GM18526 (cell line): ENCODE results near the gene AFF3.

Source experiments
- POLR2A ChIP-seq: IDR thresholded peaks from 3 replicates; pipeline ENCODE4 v1.6.1; 2011; ENCODE audit not compliant: insufficient read length; ENCODE audit errors: extremely low read depth

Gene AFF3

GRCh38 chr2:99714349-99714748 lies 428.0 kb downstream of the AFF3 start:
- TF ChIP-seq POLR2A: no peak

- TF ChIP-seq POLR2A: no peak
Observed at GRCh38 chr2:99711144-99711543, 431.2 kb downstream of the AFF3 start.

- no peak for TF ChIP-seq POLR2A
Observed at GRCh38 chr2:99710721-99711120, 431.7 kb downstream of the AFF3 start.

GRCh38 chr2:99709229-99709628 lies 433.2 kb downstream of the AFF3 start:
- no peak for TF ChIP-seq POLR2A

- no peak for TF ChIP-seq POLR2A
Observed at GRCh38 chr2:99708231-99708630, 434.2 kb downstream of the AFF3 start.

GRCh38 chr2:99707592-99707991 lies 434.8 kb downstream of the AFF3 start:
- no peak for TF ChIP-seq POLR2A

GRCh38 chr2:99706735-99707134 lies 435.7 kb downstream of the AFF3 start:
- no peak for TF ChIP-seq POLR2A

GRCh38 chr2:99701503-99701902 lies 440.9 kb downstream of the AFF3 start:
- TF ChIP-seq POLR2A: no peak

- no peak for TF ChIP-seq POLR2A
Observed at GRCh38 chr2:99700482-99701398, 441.6 kb downstream of the AFF3 start.

GRCh38 chr2:99698896-99699295 lies 443.5 kb downstream of the AFF3 start:
- TF ChIP-seq POLR2A: no peak

- TF ChIP-seq POLR2A: no peak
Observed at GRCh38 chr2:99697811-99698568, 444.4 kb downstream of the AFF3 start.

GRCh38 chr2:99695944-99696253 lies 446.5 kb downstream of the AFF3 start:
- TF ChIP-seq POLR2A: no peak

- no peak for TF ChIP-seq POLR2A
Observed at GRCh38 chr2:99695130-99695943, 447.1 kb downstream of the AFF3 start.

GRCh38 chr2:99694331-99694730 lies 448.1 kb downstream of the AFF3 start:
- TF ChIP-seq POLR2A: no peak

GRCh38 chr2:99692785-99693184 lies 449.6 kb downstream of the AFF3 start:
- TF ChIP-seq POLR2A: no peak
